Upper lobe of left lung (tissue), 4 donors: ENCODE measurements around the gene PRIMPOL.

ENCODE experiments used
- CTCF ChIP-seq, 6 experiments: fragments of 450-650 bp in 4 of 6; fragments of 200-600 bp in 2 of 6; sonication (generic) in 2 of 6; IDR thresholded peaks; one replicate each; pipeline ENCODE4 v1.5.1; 2016 to 2019; ENCODE audit warnings: antibody characterized with exemption in 6 of 6
- EP300 ChIP-seq, 4 donors: sonication (generic); formaldehyde crosslinking; IDR thresholded peaks; one replicate each; pipeline ENCODE4 v1.5.1; 2017; ENCODE audit warnings: antibody characterized with exemption in 4 of 4, control low read depth in 2 of 4
- POLR2A ChIP-seq, 4 donors: fragments of 450-650 bp; IDR thresholded peaks; one replicate each; pipeline ENCODE4 v1.5.1; 2016 to 2017; ENCODE audit warnings: antibody characterized with exemption in 4 of 4, mild to moderate bottlenecking in 2 of 4
- POLR2AphosphoS5 ChIP-seq, 2 donors: sonication (generic); formaldehyde crosslinking; IDR thresholded peaks; one replicate each; pipeline ENCODE4 v1.5.1; 2017; ENCODE audit warnings: antibody characterized with exemption in 2 of 2

GRCh38 chr4:184643731-184644130, 5.8 kb upstream of the PRIMPOL start:
- no peak for TF ChIP-seq POLR2AphosphoS5 (IDR thresholded peaks at IDR 0.05)
- no peak for TF ChIP-seq CTCF (IDR thresholded peaks at IDR 0.05)
- no peak for TF ChIP-seq POLR2A (IDR thresholded peaks at IDR 0.05)
- no peak for TF ChIP-seq EP300 (IDR thresholded peaks at IDR 0.05)
